Kidney epithelial cell (primary cell): Measurements from ENCODE around the gene NME8. TPM values are rescaled to one million over a fixed set of nuclear protein-coding genes. Genes with fewer than 3 reads are reported as not detected.
"Not testable (repeated sequence)": the region's sequence is repeated elsewhere in the genome, so short reads cannot be mapped to it uniquely, and the experiment has no call there.

Source experiments
- DNase-seq: peaks from one replicate; pipeline ENCODE4 v3.0.0-alpha.2; 2010; ENCODE audit warnings: low read depth
- H3K27me3 ChIP-seq: 2 replicates; pipeline ENCODE4 v1.6.0; 2011; ENCODE audit warnings: low read length; ENCODE audit not compliant: control insufficient read depth, insufficient read depth
- H3K36me3 ChIP-seq: 2 replicates; pipeline ENCODE4 v1.5.1; 2011; ENCODE audit warnings: low read length; ENCODE audit not compliant: control insufficient read depth, insufficient read depth
- H3K4me3 ChIP-seq: 2 replicates; pipeline ENCODE4 v1.5.1; 2011; ENCODE audit warnings: low read depth, mild to moderate bottlenecking, control low read depth, low read length
- CTCF ChIP-seq: IDR thresholded peaks from 2 replicates; pipeline ENCODE4 v1.5.1; 2011; ENCODE audit warnings: mild to moderate bottlenecking, moderate library complexity, low read length, control low read depth, inconsistent platforms; ENCODE audit not compliant: insufficient read depth, poor library complexity, severe bottlenecking
- total RNA-seq: library from RNA; depleted of rRNA; stranded (reverse); fragments of >200 nt; gene quantifications from 2 replicates; pipeline ENCODE4 v1.2.3, GENCODE V29; 2015

The NME8 gene
- total RNA-seq, result not detected in 2 replicates

- no peak within 1 kb of the TSS for H3K4me3 ChIP-seq
- TF ChIP-seq CTCF, result no peak
- DNase-seq, result no peak
- no peaks in the 10 kb centered on the region for H3K27me3 ChIP-seq
- H3K36me3 ChIP-seq, result no peaks in the 10 kb centered on the region
Measured at GRCh38 chr7:37848297-37848696, at the start of gene NME8. NME8 (plus strand) TSS chr7:37848597; CDS start chr7:37850267, 1,670 bp downstream.

- Histone ChIP-seq H3K4me3 (no peak overlapping the region), H3K36me3 (no peaks in the 10 kb centered on the region), H3K27me3 (no peaks in the 10 kb centered on the region)
- DNase-seq, result no peak
- TF ChIP-seq CTCF, result no peak
Measured at GRCh38 chr7:37806152-37806551, 42.2 kb upstream of the NME8 start.

- DNase-seq, H3K27me3 ChIP-seq, H3K36me3 ChIP-seq, H3K4me3 ChIP-seq: not testable (repeated sequence)
Measured at GRCh38 chr7:37812161-37812580, 36.2 kb upstream of the NME8 start.

- no peak overlapping the region for H3K4me3 ChIP-seq
- TF ChIP-seq CTCF, result no peak
- no peaks in the 10 kb centered on the region for H3K27me3 ChIP-seq
- DNase-seq, result no peak
- no peaks in the 10 kb centered on the region for H3K36me3 ChIP-seq
Measured at GRCh38 chr7:37815671-37816371, 32.6 kb upstream of the NME8 start.

- Histone ChIP-seq H3K36me3 (no peaks in the 10 kb centered on the region), H3K27me3 (no peaks in the 10 kb centered on the region), H3K4me3 (no peak overlapping the region)
- no peak for TF ChIP-seq CTCF
- no peak for DNase-seq
Measured at GRCh38 chr7:37816922-37817590, 31.3 kb upstream of the NME8 start.

- Histone ChIP-seq H3K4me3 (no peak overlapping the region), H3K27me3 (no peaks in the 10 kb centered on the region), H3K36me3 (no peaks in the 10 kb centered on the region)
- no peak for TF ChIP-seq CTCF
- no peak for DNase-seq
Measured at GRCh38 chr7:37817591-37817960, 30.8 kb upstream of the NME8 start.
